DMS153 (cell line): ENCODE data around the gene CYB5B.

ENCODE experiments used
- DNase-seq: peaks from one replicate; lab custom pipeline; 2025; lab: John Stamatoyannopoulos, UW

The CYB5B gene

DNA sequence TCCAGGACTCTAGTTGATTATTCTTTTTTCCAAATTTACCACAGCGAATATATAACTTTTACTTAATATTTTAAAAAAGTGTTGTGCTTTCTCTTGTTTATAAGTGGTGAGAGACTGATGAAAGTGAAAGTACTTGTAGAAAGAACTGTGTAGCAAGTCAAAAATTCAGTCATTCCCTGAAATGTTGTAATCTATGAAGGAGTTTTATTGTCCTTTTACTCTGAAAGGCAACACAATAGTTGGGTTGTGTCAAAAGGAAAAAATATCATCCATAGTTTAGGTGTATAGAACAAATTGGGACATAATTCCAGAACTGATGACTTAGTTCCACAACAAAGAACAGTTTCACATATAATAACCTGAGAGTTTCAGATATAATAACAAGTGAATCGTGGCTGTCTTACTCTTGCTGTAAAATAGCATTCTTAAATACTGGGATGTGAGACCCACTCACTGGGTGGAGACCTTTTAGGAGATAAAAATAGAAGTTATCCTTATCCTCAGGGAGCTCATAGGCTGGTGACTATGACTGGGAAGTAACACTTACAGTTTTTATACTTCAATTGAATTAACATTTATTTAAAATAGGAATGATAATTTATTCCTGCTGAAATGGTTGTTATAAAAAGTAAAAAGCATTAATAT, 20.6 kb downstream of the CYB5B start:
- DNase-seq, result no peak

DNA sequence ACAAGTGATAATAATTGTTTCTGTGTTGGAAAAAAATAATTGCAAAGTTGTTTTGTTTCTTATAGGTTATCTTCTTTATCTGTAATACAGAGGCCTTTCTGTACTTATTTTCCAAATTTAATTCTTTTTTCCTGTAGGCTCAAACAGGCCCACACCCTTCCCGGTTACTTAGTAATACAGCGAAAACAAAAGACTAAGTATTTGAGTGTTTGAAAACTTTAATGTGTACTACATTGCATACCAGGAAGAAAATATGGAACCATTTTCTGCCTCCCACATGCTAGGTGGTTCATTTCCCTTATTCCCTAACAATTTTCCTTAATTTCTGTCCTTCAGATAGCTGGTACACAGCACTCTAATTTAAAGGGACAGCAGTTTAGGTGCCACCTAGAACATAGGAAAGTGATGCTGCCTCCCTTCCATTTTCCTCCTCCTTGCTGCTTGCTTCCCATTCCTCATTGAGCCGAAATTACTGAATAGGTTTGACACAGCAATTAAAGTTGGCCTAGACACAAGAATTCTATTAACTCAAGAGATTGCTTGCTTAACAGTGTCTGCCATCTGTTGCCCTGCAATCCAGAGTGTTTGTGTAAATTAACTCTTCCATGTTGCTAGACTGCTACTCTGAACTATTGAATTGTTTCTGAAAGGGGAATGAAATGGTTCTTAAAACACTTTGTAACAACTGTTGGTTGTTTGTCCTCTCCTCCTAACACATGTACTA, 24.2 kb downstream of the CYB5B start:
- peak; percentile 8 for DNase-seq

DNA sequence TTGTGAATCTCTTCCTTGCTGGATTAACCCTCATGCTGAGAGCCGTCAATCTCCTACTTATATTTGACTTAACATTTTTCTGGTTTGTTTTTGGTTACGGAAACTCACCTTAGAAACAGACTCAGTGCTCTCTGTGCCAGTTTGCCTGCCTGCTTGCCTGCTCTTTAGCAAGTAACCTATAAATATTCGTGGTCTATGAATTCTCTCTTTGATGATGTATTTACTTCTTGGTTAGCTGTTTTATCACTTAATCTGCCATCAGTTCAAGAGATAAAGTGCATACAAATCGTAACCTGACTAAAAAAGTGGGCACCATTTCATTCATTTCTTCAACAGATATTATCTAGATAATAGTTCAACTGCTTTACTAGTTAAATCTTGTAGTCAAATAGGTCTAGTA, 26.7 kb downstream of the CYB5B start:
- DNase-seq, result no peak

DNA sequence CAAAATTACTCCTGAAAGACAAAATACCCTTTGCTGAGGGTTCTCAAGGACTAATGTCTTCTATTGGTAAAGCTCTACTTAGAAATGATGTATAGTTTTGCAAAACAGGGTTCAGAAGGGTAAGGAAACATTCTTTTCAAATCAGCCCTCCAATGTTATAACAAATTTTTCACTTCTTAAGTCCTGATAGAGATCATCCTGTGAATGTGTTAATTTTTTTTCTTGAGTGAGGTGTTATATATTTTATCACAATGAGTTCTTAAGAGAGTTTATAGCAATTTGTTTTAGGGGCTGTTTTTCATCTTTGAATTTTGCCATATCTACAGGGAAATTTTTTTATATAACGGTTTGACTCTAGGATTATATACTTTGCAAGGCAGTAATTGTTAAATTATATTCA, 29.5 kb downstream of the CYB5B start:
- DNase-seq, result no peak

DNA sequence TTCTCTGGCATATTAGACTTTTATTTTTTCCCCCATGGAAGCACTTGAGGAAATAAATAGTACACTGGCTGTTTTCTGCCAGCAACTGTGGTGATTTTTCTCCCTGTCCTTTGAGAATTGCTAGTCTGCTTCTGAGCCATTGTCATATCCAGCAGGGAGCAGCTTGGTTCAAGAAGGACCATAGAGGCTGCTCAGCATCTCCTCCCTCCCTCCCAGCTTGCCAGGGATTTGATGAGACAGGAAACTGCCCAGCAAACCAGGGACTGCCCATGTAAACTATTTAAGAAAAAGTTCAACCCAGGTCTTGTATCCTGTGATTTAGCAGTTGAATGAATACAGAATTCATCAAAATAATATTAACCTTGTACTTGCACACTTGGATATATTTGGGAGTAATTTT, 39.5 kb downstream of the CYB5B start:
- DNase-seq, result no peak

DNA sequence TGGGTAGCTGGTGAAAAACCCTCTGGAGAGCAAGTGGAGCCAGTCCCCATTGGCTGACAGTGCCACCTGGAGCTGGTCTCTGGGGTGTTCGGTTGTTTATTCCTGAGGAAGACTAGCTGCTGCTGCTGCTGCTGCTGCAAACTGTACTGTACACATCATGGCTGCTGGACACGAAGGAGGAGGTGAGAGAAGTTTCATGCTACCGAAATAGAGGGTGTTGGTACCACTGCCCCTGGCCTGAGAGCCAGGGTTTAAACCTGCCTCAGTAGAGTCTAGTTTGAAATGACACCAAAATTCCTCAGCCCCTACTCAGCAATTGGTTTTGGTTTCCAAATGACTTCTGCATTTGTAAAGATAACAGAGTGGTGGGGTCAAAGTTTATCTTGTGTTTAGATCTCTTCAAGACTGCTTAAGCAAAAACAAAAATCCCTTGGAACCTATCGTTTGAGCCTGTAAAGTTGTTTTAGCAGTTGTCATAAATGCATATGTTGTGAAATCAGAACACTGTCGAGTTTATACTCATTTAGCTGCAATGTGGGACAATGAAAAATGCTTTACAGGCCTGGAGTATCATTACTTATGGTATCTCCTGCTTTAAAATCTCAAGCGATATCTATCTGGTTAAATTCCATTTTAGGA, 40.8 kb downstream of the CYB5B start:
- DNase-seq, result no peak

DNA sequence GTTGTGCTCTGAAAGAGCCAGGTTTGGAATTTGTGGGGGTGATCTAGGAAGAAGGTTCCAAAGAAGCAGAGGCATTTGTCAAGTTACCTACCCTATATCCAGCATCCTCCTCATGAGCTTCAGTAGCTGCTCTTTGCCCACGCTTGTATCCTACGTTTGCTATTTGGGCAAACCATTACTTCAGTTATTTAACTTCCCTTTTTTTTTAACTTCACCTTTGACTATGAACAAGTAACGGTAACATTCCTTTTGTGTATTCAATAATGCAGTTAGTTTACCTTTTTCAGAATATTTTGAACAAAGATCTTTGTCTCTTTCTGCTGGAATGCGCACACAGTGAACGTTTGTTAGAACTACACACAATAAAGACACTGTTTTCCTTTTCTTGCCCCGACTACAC, 41.5 kb downstream of the CYB5B start:
- no peak for DNase-seq

DNA sequence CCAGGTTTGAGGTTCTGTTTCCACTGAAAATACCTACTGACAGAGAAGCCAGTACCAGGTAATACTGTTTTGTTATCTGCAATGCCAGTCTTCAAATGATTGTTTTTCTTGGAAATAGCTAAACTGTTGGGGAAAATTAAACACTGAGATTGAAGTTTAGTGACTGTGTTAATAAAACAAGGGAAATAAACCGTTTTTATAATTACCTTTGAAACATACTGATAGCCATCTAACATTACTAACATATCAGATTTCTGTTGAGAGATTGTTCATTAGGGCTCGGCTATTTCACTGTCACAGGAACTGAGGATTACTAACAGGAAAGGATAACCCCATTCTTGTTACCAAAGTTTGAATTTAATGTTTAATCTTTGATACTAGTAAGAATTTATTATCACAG, 42.1 kb downstream of the CYB5B start:
- no peak for DNase-seq

DNA sequence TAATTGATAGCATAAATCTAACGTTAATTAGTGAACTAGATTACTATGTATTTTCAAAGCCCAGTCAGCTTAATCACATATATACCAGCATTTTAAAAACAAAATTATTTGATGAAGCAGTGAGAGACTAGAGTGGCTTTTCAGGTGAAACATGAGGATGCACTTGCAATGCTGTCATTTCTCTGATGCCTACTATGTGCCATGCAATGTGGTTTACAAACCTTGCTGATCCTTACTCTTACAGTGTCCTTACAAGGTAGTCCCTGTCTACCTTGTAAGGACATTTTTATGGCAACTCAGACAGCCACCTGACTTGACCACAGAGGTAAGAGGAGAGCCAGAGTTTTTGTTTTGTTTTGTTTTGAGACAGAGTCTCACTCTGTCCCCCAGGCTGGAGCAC, 42.7 kb downstream of the CYB5B start:
- no peak for DNase-seq

DNA sequence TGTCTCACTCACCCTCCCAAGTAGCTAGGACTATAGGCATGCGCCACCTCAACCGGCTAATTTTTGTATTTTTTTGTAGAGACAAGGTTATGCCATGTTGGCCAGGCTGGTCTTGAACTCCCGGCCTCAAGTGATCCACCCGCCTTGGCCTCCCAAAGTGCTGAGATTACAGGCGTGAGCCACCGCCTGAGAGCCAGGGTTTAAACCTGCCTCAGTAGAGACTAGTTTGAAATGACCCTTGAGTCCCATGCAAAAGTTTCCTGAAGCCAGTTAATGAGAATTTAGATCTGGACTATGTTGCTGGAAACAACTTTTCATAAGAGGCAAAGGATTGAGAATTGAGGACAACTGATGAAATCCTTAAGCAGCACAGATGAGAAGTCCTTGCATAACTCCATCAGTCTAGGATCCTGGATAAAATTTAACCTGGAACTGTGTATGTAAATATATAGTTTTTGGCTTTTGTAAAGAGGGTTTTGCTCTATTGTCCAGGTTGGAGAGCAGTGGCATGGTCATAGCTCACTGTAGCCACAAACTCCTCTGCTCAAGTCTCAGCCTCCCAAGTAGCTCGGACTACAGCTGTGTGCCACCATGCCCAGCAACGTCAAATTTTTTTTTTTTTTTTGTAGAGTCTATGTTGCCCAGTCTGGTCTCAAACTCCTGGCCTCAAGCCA, 43.2 kb downstream of the CYB5B start:
- no peak for DNase-seq

DNA sequence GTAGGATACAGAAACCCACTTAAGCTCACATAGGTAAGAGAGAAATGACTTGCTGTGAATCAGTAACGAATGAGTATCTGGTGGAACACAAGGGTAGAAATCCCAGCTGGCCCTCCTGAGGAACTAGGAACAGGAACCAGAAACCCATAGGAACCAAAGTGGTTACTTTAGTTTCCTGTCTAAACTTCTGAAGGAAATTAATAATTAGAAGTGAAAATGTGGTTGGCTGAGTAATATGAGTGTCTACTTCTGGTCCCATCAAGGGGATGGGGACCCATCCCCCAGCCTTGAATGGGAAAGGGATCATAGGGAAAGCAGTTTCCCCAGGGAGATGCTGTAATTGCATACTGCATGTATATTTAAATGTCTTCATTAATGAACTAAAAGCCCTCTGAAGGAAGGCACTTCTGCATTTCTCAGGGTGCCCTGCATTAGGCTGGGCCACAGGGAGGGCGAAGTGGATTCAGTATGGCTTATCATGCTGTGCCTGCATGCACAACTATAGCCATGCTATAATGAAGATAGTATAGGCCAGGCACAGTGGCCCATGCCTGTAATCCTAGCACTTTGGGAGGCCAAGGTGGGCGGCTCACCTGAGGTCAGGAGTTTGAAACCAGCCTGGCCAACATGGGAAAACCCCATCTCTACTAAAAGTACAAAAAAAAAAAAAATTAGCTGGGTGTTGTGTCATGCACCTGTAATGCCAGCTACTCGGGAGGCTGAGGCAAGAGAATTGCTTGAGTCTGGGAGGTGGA, 45.6 kb downstream of the CYB5B start:
- no peak for DNase-seq

DNA sequence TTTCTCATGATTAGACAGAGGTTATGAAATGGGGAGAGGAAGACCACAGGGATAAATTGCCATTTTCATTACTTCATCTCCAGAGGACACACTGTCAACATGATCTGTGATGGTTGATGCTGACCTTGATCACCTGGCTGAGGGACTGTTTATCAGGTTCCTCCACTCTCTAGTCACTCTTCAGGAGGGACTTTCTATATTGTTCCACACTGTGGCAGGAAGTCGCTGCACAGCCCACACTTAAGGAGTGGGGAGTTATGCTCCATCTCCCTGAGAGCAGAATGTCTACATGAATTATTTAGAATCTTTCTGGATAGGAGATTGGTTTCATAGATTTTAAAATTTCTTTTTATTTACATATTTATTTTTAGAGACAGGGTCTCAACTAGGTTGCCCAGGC, 46.7 kb downstream of the CYB5B start:
- no peak for DNase-seq

DNA sequence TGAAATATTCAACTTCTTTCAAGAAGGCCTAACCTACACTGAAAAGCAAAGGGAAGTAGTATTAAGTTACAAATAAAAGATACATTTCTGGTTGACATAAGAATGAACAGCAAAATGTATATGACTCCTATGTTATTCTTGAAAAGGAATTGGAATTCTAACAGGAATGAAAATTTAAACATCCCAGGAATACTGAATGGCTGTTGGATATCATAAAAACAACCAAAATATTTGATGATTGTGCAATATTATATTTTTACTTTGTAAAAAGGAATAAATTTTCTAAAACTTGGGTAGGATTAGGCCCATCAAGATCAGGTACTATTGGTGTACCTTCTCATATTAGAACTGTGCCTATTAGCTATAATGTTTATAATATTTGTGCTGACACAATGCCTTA, 50.0 kb downstream of the CYB5B start:
- DNase-seq, result no peak

DNA sequence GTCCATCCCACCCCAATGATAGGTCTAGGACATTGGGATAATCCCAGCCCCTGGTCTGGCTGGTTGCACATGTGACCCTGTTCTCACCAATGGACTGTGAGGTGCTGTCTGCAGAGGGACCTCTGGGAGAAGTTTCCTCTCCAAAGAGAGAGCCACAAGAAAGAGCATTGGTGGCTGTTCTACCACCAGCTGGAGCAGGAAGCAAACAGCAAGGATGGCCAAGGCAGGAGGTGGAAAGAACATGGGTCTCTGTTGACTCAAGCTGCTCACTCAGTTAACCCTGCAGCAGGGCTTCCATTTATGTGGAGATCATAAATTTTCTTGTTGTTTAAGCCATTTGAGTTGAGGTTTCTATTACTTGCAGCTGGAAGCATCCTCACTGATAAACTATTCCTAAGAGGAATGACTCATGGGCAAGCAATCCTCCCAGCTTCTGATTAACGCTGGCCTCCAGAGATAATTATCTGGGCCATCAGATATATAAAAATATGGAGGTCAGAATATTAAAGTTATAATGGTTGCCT, 52.6 kb downstream of the CYB5B start:
- peak; percentile 15 for DNase-seq

DNA sequence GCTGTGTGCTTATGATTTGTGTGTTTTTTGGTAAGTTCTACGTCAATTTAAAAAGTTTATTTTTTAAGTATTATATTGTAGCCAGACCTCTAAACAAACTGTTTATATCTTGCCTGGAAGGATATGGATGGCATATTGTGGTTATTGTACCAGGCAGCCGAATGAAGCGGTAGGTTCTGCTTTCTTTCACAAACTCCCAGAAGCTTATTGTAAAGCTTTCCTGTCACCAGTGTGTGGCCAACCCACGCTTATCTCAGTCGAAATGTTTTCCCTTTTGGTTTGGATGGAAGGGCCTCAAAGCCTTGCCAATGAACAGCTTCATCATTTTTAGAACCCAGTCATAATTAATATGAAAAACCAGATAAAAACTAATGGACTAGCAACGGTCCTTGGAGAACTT, 53.1 kb downstream of the CYB5B start:
- DNase-seq, result no peak

DNA sequence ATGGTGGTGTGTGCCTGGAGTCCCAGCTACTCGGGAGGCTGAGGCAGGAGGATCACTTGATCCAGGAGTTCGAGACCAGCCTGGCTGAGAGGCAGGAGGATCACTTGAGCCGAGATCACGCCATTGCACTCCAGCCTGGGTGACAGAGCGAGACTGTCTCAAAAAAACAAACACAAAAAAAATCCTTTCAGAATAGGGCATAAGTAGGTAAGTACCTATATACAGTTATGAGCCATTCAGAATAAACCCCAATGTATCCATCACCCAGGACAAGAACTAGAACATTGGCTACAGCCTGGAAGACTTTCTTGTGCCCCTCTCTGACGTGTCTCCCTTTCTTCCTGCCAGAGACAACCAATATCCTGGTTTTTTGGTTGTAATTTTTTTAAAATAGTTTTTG, 54.3 kb downstream of the CYB5B start:
- no peak for DNase-seq

DNA sequence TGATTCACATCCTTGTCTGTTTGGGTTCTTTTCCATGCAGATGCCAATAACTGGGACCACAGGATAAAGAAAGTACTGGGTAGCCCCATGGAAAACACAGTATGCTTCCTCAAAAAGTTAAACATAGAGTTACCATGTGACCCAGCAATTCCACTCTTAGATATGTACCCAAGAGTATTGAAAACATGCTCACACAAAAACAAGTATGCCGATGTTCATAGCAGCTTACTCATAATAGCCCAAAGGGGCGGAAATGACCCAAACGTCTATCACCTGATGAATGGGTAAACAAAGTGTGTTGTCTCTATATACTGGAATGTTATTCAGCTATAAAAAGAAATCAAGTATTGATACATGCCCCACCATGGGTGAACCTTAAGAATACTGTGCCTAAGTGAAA, 55.4 kb downstream of the CYB5B start:
- DNase-seq, result no peak

DNA sequence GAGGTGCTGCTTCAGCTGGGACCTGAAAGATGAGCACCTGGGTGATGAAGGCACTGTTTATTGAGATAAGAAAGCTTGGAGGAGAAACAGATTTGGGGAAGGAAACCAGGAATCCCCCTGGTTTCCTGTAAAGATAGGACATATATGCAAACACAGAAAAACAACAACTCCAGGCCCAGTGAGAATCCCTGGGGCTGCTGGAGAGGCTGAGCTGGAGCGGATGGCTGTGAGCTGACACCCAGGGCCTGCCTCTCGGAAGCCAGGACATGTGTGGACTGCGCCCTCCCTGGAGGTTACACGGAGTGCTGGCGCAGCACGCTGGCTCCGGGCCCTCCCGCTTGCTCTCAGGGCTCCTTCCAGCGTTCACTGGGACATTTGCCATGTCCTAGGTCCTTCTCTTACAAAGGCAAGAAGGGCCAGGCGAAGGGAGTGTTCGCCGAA, 57.5 kb downstream of the CYB5B start:
- DNase-seq, result peak; percentile 84

DNA sequence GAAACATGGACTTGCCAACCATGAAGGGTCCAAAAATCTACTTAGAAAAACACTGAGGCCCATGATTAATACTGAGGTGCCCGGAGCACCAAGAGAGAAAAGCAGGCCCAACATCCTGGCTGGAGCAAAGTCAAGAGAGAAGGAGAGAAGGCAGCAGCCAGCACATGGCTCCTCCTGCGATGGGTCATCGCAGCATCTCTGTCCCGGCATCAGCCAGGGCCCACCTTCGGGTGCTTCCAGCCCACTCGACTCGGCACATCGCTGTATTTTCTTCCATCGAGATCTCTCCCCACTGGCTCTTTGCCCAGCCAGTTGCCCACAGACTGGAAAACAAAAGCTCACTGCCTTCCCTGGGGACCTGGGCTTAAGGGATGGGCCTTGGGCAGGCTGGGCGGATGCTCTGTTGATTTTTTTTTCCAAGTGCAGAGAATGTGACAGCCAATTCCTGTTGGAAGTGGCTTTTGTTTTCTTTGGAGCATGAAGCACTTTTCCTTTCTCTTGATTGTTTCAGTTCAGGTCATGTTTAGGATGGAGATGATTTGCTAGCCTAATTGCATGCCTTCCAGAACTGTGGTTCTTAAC, 58.1 kb downstream of the CYB5B start:
- peak; percentile 87 for DNase-seq

DNA sequence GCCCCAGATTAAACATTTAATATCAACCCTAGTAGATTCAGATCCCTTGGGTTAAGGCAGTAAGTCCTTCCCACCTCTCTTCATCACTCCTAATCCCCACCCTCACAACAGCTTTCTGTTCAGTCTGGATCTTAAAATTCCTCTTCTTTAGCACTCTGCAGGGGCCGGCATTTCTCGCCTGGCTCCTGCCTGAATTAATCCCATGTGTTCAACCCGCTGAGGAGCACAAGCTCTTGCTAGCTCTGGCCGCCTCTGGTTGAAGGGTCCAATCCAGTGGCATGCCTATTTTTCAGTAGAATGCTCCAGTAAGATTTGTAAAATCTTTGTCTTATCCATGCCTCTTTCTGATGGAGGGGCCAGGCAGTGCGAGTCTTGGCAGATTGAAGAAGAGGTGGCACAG, 59.2 kb downstream of the CYB5B start:
- no peak for DNase-seq

DNA sequence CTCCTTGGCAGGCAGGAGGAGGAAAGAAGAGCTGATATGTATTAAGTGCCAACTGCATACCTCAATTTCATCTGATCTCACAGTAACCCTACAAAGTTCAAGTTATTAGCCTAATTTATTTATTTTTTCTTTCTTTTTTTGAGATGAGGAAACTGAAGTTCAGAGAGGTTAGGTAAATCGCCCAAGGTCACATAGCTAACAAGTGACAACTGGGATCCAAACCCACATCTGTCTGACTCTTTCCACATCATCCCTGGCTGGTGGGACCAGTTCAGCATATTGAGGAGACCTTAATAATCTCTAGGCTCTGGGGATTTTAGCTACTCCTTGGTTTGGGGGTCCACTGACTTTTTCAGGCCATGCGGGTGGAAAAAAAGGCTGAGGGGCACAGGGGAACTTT, 60.9 kb downstream of the CYB5B start:
- DNase-seq, result no peak

DNA sequence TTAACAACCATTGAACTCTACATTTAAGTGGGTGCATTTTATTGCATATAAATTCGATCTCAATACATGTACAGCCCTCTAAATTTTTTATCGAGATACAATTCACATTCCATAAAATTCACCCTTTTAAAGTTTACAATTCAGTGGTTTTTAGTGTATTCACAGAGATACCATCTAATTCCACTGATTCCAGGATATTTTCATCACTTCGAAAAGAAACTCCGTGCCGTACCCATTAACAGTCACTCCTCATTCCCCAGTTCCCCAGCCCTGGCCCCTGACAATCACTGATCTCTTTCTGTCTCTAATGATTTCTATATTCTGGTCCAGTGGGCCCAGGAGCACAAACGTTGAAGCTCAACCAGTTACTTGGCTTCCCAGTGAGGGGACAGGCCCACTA, 61.4 kb downstream of the CYB5B start:
- no peak for DNase-seq
